GF-D8 (cell line): ENCODE data around the gene ATP6V0E1.
A peak's percentile ranks its signal among the peaks of the same experiment; 100 is the strongest.
"Not testable (repeated sequence)": the region's sequence is repeated elsewhere in the genome, so short reads cannot be mapped to it uniquely, and the experiment has no call there.

Experiments
- DNase-seq: peaks from one replicate; lab custom pipeline; 2025; lab: John Stamatoyannopoulos, UW

Gene ATP6V0E1

GRCh38 chr5:173039188-173039587, 55.6 kb downstream of the ATP6V0E1 start:
- no peak for DNase-seq

GRCh38 chr5:173039964-173040363, 56.4 kb downstream of the ATP6V0E1 start:
- no peak for DNase-seq

- no peak for DNase-seq
These were observed 58.6 kb downstream of the ATP6V0E1 start for GRCh38 chr5:173041881-173042762.

GRCh38 chr5:173042763-173043107, 59.2 kb downstream of the ATP6V0E1 start:
- DNase-seq, result no peak

GRCh38 chr5:173045474-173045873, 61.9 kb downstream of the ATP6V0E1 start:
- DNase-seq, result no peak

- not testable (repeated sequence) for DNase-seq
These were observed 63.7 kb downstream of the ATP6V0E1 start for GRCh38 chr5:173047096-173047837.

GRCh38 chr5:173047838-173048105, 64.2 kb downstream of the ATP6V0E1 start:
- DNase-seq, result no peak

GRCh38 chr5:173050791-173051190, 67.2 kb downstream of the ATP6V0E1 start:
- DNase-seq, result no peak

- DNase-seq, result no peak
These were observed 68.2 kb downstream of the ATP6V0E1 start for GRCh38 chr5:173051746-173052145.

- no peak for DNase-seq
These were observed 69.5 kb downstream of the ATP6V0E1 start for GRCh38 chr5:173053041-173053440.

GRCh38 chr5:173055042-173055721, 71.6 kb downstream of the ATP6V0E1 start:
- no peak for DNase-seq

- DNase-seq, result no peak
These were observed 72.1 kb downstream of the ATP6V0E1 start for GRCh38 chr5:173055722-173055982.

- peak; percentile 83 for DNase-seq
These were observed 72.6 kb downstream of the ATP6V0E1 start, which contains the start of gene CREBRF for GRCh38 chr5:173055983-173056782. Gene CREBRF (plus strand): TSS chr5:173056352. CDS start chr5:173080776, 24,424 bp downstream.

- DNase-seq, result no peak
These were observed 73.2 kb downstream of the ATP6V0E1 start for GRCh38 chr5:173056783-173057061.

GRCh38 chr5:173057062-173057924, 73.7 kb downstream of the ATP6V0E1 start:
- peak; percentile 83 for DNase-seq

- no peak for DNase-seq
These were observed 78.6 kb downstream of the ATP6V0E1 start for GRCh38 chr5:173062141-173062540.

GRCh38 chr5:173065155-173065554, 81.6 kb downstream of the ATP6V0E1 start:
- no peak for DNase-seq

GRCh38 chr5:173069671-173070070, 86.1 kb downstream of the ATP6V0E1 start:
- DNase-seq, result peak; percentile 15

- DNase-seq, result no peak
These were observed 91.7 kb downstream of the ATP6V0E1 start for GRCh38 chr5:173075137-173075843.

- DNase-seq, result no peak
These were observed 92.4 kb downstream of the ATP6V0E1 start for GRCh38 chr5:173075970-173076369.

- not testable (repeated sequence) for DNase-seq
These were observed 92.9 kb downstream of the ATP6V0E1 start for GRCh38 chr5:173076471-173076870.
